Endothelial cell of umbilical vein (primary cell): ENCODE measurements around the gene TRIM2. TPM values are rescaled to one million over a fixed set of nuclear protein-coding genes. Genes with fewer than 3 reads are reported as not detected.

Experiments
- BruUV-seq: library from RNA; stranded (reverse); fragments of 400-500 nt; replicated peaks from 2 replicates; lab custom pipeline; 2021; lab: Mats Ljungman, UMichigan
- CTCF ChIA-PET: fragments of 300-600, 350-600 bp; sonication (Branson Sonifier 250); formaldehyde crosslinking; loops from one replicate; lab custom pipeline; 2021; ENCODE audit warnings: antibody characterized with exemption, inconsistent platforms; lab: Charles Lee
- POLR2A ChIA-PET: fragments of 300-600, 350-600 bp; sonication (Branson Sonifier 250); formaldehyde crosslinking; loops from one replicate; lab custom pipeline; 2021; ENCODE audit warnings: antibody characterized with exemption, inconsistent platforms; lab: Charles Lee
- DNase-seq: peaks from one replicate; pipeline ENCODE4 v3.0.0-alpha.2; 2011; ENCODE audit warnings: low read depth, low spot score
- FAIRE-seq: peaks from 2 replicates; lab custom pipeline; 2011; peaks lifted over from hg19 to GRCh38; lab: Jason Lieb, UNC
- H2AFZ ChIP-seq: 2 replicates; pipeline ENCODE4 v1.6.0; 2012; ENCODE audit warnings: low read depth, low read length, control low read depth, inconsistent platforms
- H3K27ac ChIP-seq: 2 replicates; pipeline ENCODE4 v1.5.1; 2011; ENCODE audit warnings: low read depth, mild to moderate bottlenecking, control low read depth, low read length, moderate library complexity; ENCODE audit not compliant: insufficient read depth
- H3K27me3 ChIP-seq, 2 experiments: 2 replicates each; pipeline versions ENCODE4 v1.6.0 to v1.6.1; 2011; ENCODE audit warnings: low read length in 2 of 2, mixed read lengths in 1 of 2; ENCODE audit not compliant: control insufficient read depth in 2 of 2, insufficient read depth in 2 of 2
- H3K36me3 ChIP-seq, 2 experiments: 2 replicates in 1 of 2; 3 replicates in 1 of 2; pipeline ENCODE4 v1.5.1; 2011; ENCODE audit warnings: low read length in 2 of 2, mild to moderate bottlenecking in 1 of 2, moderate library complexity in 1 of 2; ENCODE audit not compliant: control insufficient read depth in 2 of 2, insufficient read depth in 2 of 2; ENCODE audit errors: extremely low read depth in 1 of 2
- H3K4me1 ChIP-seq: 3 replicates; pipeline ENCODE4 v1.5.1; 2011; ENCODE audit warnings: mild to moderate bottlenecking, low read length; ENCODE audit not compliant: control insufficient read depth, insufficient read depth; ENCODE audit errors: extremely low read depth
- H3K4me2 ChIP-seq: 2 replicates; pipeline ENCODE4 v1.6.1; 2011; ENCODE audit warnings: low read length, control low read depth, mixed read lengths; ENCODE audit not compliant: insufficient read depth
- H3K4me3 ChIP-seq, 3 experiments: fragments of 200-600 bp in 1 of 3; sonication (generic), shearing (Covaris generic) in 1 of 3; replicated peaks in 1 of 3; 2 replicates each; pipeline ENCODE4 v1.5.1; 2011 to 2016; ENCODE audit warnings: control low read depth in 3 of 3, low read length in 3 of 3, mild to moderate bottlenecking in 2 of 3, inconsistent platforms in 1 of 3, low read depth in 1 of 3, moderate library complexity in 1 of 3; ENCODE audit not compliant: insufficient read depth in 1 of 3
- H3K79me2 ChIP-seq: 2 replicates; pipeline ENCODE4 v1.6.0; 2012; ENCODE audit warnings: low read length, inconsistent platforms; ENCODE audit not compliant: control insufficient read depth, insufficient read depth
- H3K9ac ChIP-seq: replicated peaks from 2 replicates; pipeline ENCODE3; 2011; ENCODE audit warnings: low read length, control low read depth; ENCODE audit not compliant: insufficient read depth; ENCODE audit errors: extremely low read depth
- H3K9me1 ChIP-seq: replicated peaks from 3 replicates; pipeline ENCODE4 v1.6.0; 2011; ENCODE audit warnings: mild to moderate bottlenecking, low read length; ENCODE audit not compliant: control insufficient read depth, insufficient read depth; ENCODE audit errors: extremely low read depth
- H3K9me3 ChIP-seq: replicated peaks from 2 replicates; pipeline ENCODE4 v1.5.1; 2012; ENCODE audit warnings: low read length, inconsistent platforms; ENCODE audit not compliant: control insufficient read depth, insufficient read depth
- H4K20me1 ChIP-seq: replicated peaks from 2 replicates; pipeline ENCODE3; 2011; ENCODE audit warnings: mild to moderate bottlenecking, low read length; ENCODE audit not compliant: control insufficient read depth, insufficient read depth; ENCODE audit errors: extremely low read depth
- CTCF ChIP-seq, 2 donors: IDR thresholded peaks; 1 replicate in 1 of 2; 2 replicates in 1 of 2; pipeline ENCODE4 v1.5.1; 2011; ENCODE audit warnings: low read length in 2 of 2, mild to moderate bottlenecking in 2 of 2, moderate library complexity in 2 of 2, control low read depth in 1 of 2, inconsistent platforms in 1 of 2, low read depth in 1 of 2; ENCODE audit not compliant: insufficient read depth in 1 of 2; ENCODE audit errors: extremely low read depth in 1 of 2
- GATA2 ChIP-seq: IDR thresholded peaks from 2 replicates; pipeline ENCODE4 v1.7.0; 2011; ENCODE audit warnings: low read depth, mild to moderate bottlenecking, moderate library complexity, mixed read lengths, low read length; ENCODE audit not compliant: insufficient read length, insufficient read depth
- JUN ChIP-seq: IDR thresholded peaks from 2 replicates; pipeline ENCODE4 v1.6.1; 2011; ENCODE audit warnings: borderline replicate concordance, low read depth; ENCODE audit not compliant: insufficient read length, insufficient read depth
- dilution Hi-C: fragments of 300-500 bp; cut with MboI; formaldehyde crosslinking; loops from one replicate; pipeline ENCODE4 v1.15.0; 2019; ENCODE audit warnings: low sequenced_read_pairs; ENCODE audit not compliant: extremely low pct_ligation_motif_present
- intact Hi-C: fragments of 100-400 bp; cut with micrococcal nuclease; formaldehyde crosslinking; loops from one replicate; pipeline ENCODE4 v1.10.0; 2022
- polyA plus RNA-seq, 4 experiments: library from polyadenylated mRNA; depleted of rRNA in 3 of 4; stranded (reverse) in 3 of 4; unstranded in 1 of 4; fragments of >200 nt; gene quantifications; 2 replicates each; pipeline versions ENCODE4 v1.2.1 to v1.2.3, GENCODE V29; 2011 to 2012; ENCODE audit warnings: missing spikeins in 1 of 4
- total RNA-seq: library from RNA; stranded (reverse); gene quantifications from 2 replicates; pipeline ENCODE4 v1.2.3, GENCODE V29; 2021

The TRIM2 gene
- total and polyA plus RNA-seq, 2 donors (not counting 3 experiments of a cell fraction or from before 2014, with no cell fraction given): 6.8 to 19.7 TPM

GRCh38 chr4:153207027-153207426 lies 2.8 kb downstream of the TRIM2 start:
- TF ChIP-seq GATA2 (no peak), CTCF (IDR thresholded peaks at IDR 0.05; ENCODE audit: extremely low read depth in 1 of 2, insufficient read depth in 1 of 2, low read depth in 1 of 2, low read length in 2 of 2) (no peak), JUN (no peak)
- no peak for FAIRE-seq
- Histone ChIP-seq H3K4me3 (no peak overlapping the region), H3K9me3 (no peaks in the 10 kb centered on the region), H3K27me3 (no peaks in the 10 kb centered on the region), H3K9me1 (no peaks in the 10 kb centered on the region), H4K20me1 (no peaks in the 10 kb centered on the region), H3K4me1 (peaks cover 2% of the 10 kb centered on the region), H3K79me2 (no peaks in the 10 kb centered on the region), H3K27ac (no peak overlapping the region), H3K4me2 (no peak overlapping the region), H3K36me3 (no peaks in the 10 kb centered on the region), H3K9ac (no peak overlapping the region), H2AFZ (no peak overlapping the region)
- ChIA-PET POLR2A (no interaction called here), CTCF (interaction anchor here (1.0 to 2.9 kb wide), 13 partner anchors 8 to 436 kb away, joined by 3 to 14 read pairs (median 5); no protein-coding TSS in a partner anchor)
- intact Hi-C loops (loop anchor here (1.0 to 2.0 kb wide), 3 partner anchors 64 to 369 kb away; no protein-coding TSS in a partner anchor), dilution Hi-C loops (no loop called here)
- no peak for DNase-seq
- no TSS peak for BruUV-seq

GRCh38 chr4:153207567-153207966 lies 3.3 kb downstream of the TRIM2 start:
- ChIA-PET POLR2A (no interaction called here), CTCF (interaction anchor here (0.9 to 2.9 kb wide), 18 partner anchors 9 to 435 kb away, joined by 3 to 14 read pairs (median 4); no protein-coding TSS in a partner anchor)
- Histone ChIP-seq H4K20me1 (no peaks in the 10 kb centered on the region), H3K79me2 (no peaks in the 10 kb centered on the region), H3K9me3 (no peaks in the 10 kb centered on the region), H3K27me3 (peaks cover 2% of the 10 kb centered on the region in 2 experiments), H3K36me3 (no peaks in the 10 kb centered on the region), H3K4me1 (peaks cover 2% of the 10 kb centered on the region), H3K9me1 (no peaks in the 10 kb centered on the region), H2AFZ (no peak overlapping the region), H3K9ac (no peak overlapping the region), H3K4me3 (no peak overlapping the region), H3K27ac (no peak overlapping the region), H3K4me2 (no peak overlapping the region)
- BruUV-seq: no TSS peak
- TF ChIP-seq GATA2 (no peak), CTCF (IDR thresholded peaks at IDR 0.05; ENCODE audit: extremely low read depth in 1 of 2, insufficient read depth in 1 of 2, low read depth in 1 of 2, low read length in 2 of 2) (peak; percentile 58 to 65)
- DNase-seq (peak; percentile 33), FAIRE-seq (peak; percentile 84)
- intact Hi-C loops (loop anchor here (1.0 to 2.0 kb wide), 3 partner anchors 65 to 369 kb away; no protein-coding TSS in a partner anchor), dilution Hi-C loops (no loop called here)
